Thymus (tissue), 11 donors: ENCODE results near the gene ELAVL3. TPM values are rescaled to one million over a fixed set of nuclear protein-coding genes. Genes with fewer than 3 reads are reported as not detected.
A peak's percentile ranks its signal among the peaks of the same experiment; 100 is the strongest.
"Not testable (repeated sequence)": the region's sequence is repeated elsewhere in the genome, so short reads cannot be mapped to it uniquely, and the experiment has no call there.

Experiments used
- DNase-seq, 9 donors: peaks; one replicate each; pipeline ENCODE4 v3.0.0-alpha.2; 2013; ENCODE audit warnings: low spot score in 9 of 9, low read depth in 6 of 9, missing footprints in 1 of 9
- H3K27ac ChIP-seq, 2 donors: one replicate each; pipeline ENCODE4 v1.5.1; 2013; ENCODE audit warnings: control low read depth in 1 of 2, low read depth in 1 of 2, low read length in 1 of 2, mild to moderate bottlenecking in 1 of 2, moderate library complexity in 1 of 2
- H3K27me3 ChIP-seq, 2 donors: one replicate each; pipeline ENCODE4 v1.5.1; 2013; ENCODE audit warnings: low read length in 1 of 2; ENCODE audit not compliant: control insufficient read depth in 2 of 2, insufficient read depth in 1 of 2
- H3K36me3 ChIP-seq, 2 donors: one replicate each; pipeline ENCODE4 v1.5.1; 2013; ENCODE audit warnings: low read length in 1 of 2, mild to moderate bottlenecking in 1 of 2, moderate library complexity in 1 of 2; ENCODE audit not compliant: control insufficient read depth in 2 of 2, insufficient read depth in 2 of 2
- H3K4me1 ChIP-seq, 2 donors: one replicate each; pipeline ENCODE4 v1.5.1; 2013; ENCODE audit warnings: low read length in 2 of 2; ENCODE audit not compliant: control insufficient read depth in 2 of 2, insufficient read depth in 2 of 2
- H3K4me3 ChIP-seq, 2 donors: one replicate each; pipeline ENCODE4 v1.5.1; 2013; ENCODE audit warnings: low read length in 2 of 2, control low read depth in 1 of 2, mild to moderate bottlenecking in 1 of 2
- H3K9me3 ChIP-seq, 2 donors: one replicate each; pipeline ENCODE4 v1.5.1; 2013; ENCODE audit warnings: low read length in 1 of 2, mild to moderate bottlenecking in 1 of 2; ENCODE audit not compliant: control insufficient read depth in 2 of 2, insufficient read depth in 1 of 2
- WGBS: extraction: QIAGEN DNeasy Blood & Tissue Kit; methylation state at CpG from one replicate; pipeline ENCODE4 v1.1.7; 2013; 5-methylcytosine and 5-hydroxymethylcytosine counted together
- polyA plus RNA-seq: library from polyadenylated mRNA; stranded (reverse); fragments of 200-250 nt; gene quantifications from one replicate; pipeline ENCODE4 v1.2.3, GENCODE V29; 2013
- total RNA-seq: library from RNA; stranded (reverse); fragments of 120-200 nt; gene quantifications from one replicate; pipeline ENCODE4 v1.2.4, GENCODE V29; 2013
- donor health status: healthy.

Gene ELAVL3
- total and polyA plus RNA-seq, 2 donors = 0.05 to 0.09 TPM

- peak in 6 of 9 donors; percentile 34 to 80 (median 62) for DNase-seq
- H3K4me3 ChIP-seq = peak overlapping the region; percentile 4 to 37
Measured at GRCh38 chr19:11481534-11482383, 913 bp upstream of the ELAVL3 start.

GRCh38 chr19:11479898-11480714 lies 740 bp downstream of the ELAVL3 start:
- Histone ChIP-seq H3K36me3 (peaks cover 0 to 12% of the 10 kb centered on the region in 2 donors), H3K27me3 (peaks cover 51 to 76% of the 10 kb centered on the region in 2 donors), H3K4me1 (peaks cover 8 to 26% of the 10 kb centered on the region in 2 donors), H3K4me3 (no peak overlapping the region), H3K27ac (no peak overlapping the region), H3K9me3 (peaks cover 1 to 21% of the 10 kb centered on the region in 2 donors)
- no peak for DNase-seq
- WGBS = 11% methylated on average over 86 of the region's 86 CpGs

More at GRCh38 chr19:11481534-11482383, 913 bp upstream of the ELAVL3 start:
- peaks cover 0 to 18% of the 10 kb centered on the region in 2 donors for H3K36me3 ChIP-seq
- peaks cover 8 to 26% of the 10 kb centered on the region in 2 donors for H3K4me1 ChIP-seq
- H3K27ac ChIP-seq = no peak overlapping the region
- peaks cover 1 to 21% of the 10 kb centered on the region in 2 donors for H3K9me3 ChIP-seq
- peaks cover 51 to 65% of the 10 kb centered on the region in 2 donors for H3K27me3 ChIP-seq
- WGBS = 6% methylated on average over 50 of the region's 50 CpGs

- H3K27ac ChIP-seq = no peak overlapping the region
- peaks cover 51 to 76% of the 10 kb centered on the region in 2 donors for H3K27me3 ChIP-seq
- peaks cover 8 to 26% of the 10 kb centered on the region in 2 donors for H3K4me1 ChIP-seq
- peak in 1 of 9 donors; percentile 22 for DNase-seq
- no peak overlapping the region for H3K4me3 ChIP-seq
- 25% methylated on average over 62 of the region's 62 CpGs for WGBS
- peaks cover 1 to 21% of the 10 kb centered on the region in 2 donors for H3K9me3 ChIP-seq
- H3K36me3 ChIP-seq = peaks cover 0 to 12% of the 10 kb centered on the region in 2 donors
Measured at GRCh38 chr19:11479090-11479897, 1.6 kb downstream of the ELAVL3 start.

- H3K27ac ChIP-seq = no peak overlapping the region
- H3K27me3 ChIP-seq = peaks cover 51 to 78% of the 10 kb centered on the region in 2 donors
- no peak overlapping the region for H3K4me3 ChIP-seq
- 59% methylated on average over 19 of the region's 19 CpGs for WGBS
- H3K36me3 ChIP-seq = peaks cover 0 to 5% of the 10 kb centered on the region in 2 donors
- no peak for DNase-seq
- H3K4me1 ChIP-seq = peaks cover 8 to 26% of the 10 kb centered on the region in 2 donors
- peaks cover 1 to 21% of the 10 kb centered on the region in 2 donors for H3K9me3 ChIP-seq
Measured at GRCh38 chr19:11478167-11479089, 2.4 kb downstream of the ELAVL3 start.

GRCh38 chr19:11475861-11476260 lies 5.0 kb downstream of the ELAVL3 start:
- DNase-seq = no peak
- H3K4me1 ChIP-seq = peaks cover 3 to 4% of the 10 kb centered on the region in 2 donors
- WGBS = 93% methylated on average over 8 of the region's 8 CpGs

GRCh38 chr19:11475343-11475742 lies 5.5 kb downstream of the ELAVL3 start:
- H3K9me3 ChIP-seq, DNase-seq, H3K27ac ChIP-seq, H3K36me3 ChIP-seq, H3K4me1 ChIP-seq, H3K4me3 ChIP-seq: not testable (repeated sequence)
- WGBS = 93% methylated on average over 3 of the region's 3 CpGs
- peaks cover 27 to 49% of the 10 kb centered on the region in 2 donors for H3K27me3 ChIP-seq

More at GRCh38 chr19:11475861-11476260, 5.0 kb downstream of the ELAVL3 start:
- no peak overlapping the region for H3K27ac ChIP-seq
- H3K36me3 ChIP-seq = no peaks in the 10 kb centered on the region
- peaks cover 32 to 54% of the 10 kb centered on the region in 2 donors for H3K27me3 ChIP-seq
- peaks cover 0 to 5% of the 10 kb centered on the region in 2 donors for H3K9me3 ChIP-seq
- H3K4me3 ChIP-seq = no peak overlapping the region

GRCh38 chr19:11473725-11474124 lies 7.1 kb downstream of the ELAVL3 start:
- H3K36me3 ChIP-seq = no peaks in the 10 kb centered on the region
- H3K27me3 ChIP-seq = peaks cover 11 to 35% of the 10 kb centered on the region in 2 donors
- DNase-seq = no peak
- WGBS = 92% methylated on average over 4 of the region's 4 CpGs
- no peaks in the 10 kb centered on the region for H3K9me3 ChIP-seq
- no peak overlapping the region for H3K27ac ChIP-seq
- H3K4me1 ChIP-seq = no peaks in the 10 kb centered on the region
- H3K4me3 ChIP-seq = no peak overlapping the region
